GM18526 (cell line): ENCODE results near the gene OR2V1.

Experiments
- POLR2A ChIP-seq: IDR thresholded peaks from 3 replicates; pipeline ENCODE4 v1.6.1; 2011; ENCODE audit not compliant: insufficient read length; ENCODE audit errors: extremely low read depth

The OR2V1 gene

GRCh38 chr5:181114844-181115778, 15.9 kb downstream of the OR2V1 start:
- no peak for TF ChIP-seq POLR2A

DNA sequence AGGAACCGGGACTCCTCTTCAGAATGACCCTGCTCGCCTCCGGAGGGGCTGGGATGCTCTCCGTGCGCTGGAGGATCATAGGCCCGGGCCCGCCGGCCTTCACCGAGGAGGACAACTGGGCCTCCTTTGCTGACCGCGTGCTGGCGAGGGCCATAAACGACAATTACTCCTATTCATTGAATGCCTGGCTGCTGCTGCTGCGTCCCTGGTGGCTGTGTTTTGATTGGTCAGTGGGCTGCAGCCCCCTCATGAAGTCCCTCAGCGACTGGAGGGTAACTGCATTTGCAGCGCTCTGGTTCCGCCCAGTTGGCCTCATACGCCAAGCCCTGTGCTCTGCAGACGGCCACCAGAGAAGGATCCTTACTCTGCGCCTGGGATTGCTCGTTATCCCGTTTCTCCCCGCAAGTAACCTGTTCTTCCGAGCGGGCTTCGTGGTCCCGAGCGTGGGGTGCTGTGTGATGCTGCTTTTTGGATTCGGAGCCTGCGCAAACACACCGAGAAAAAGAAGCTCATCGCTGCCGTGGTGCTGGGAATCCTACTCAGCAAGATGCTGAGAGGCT, 16.6 kb downstream of the OR2V1 start:
- no peak for TF ChIP-seq POLR2A

- no peak for TF ChIP-seq POLR2A
These were observed 18.5 kb downstream of the OR2V1 start for GRCh38 chr5:181112476-181112875.

- no peak for TF ChIP-seq POLR2A
These were observed 20.0 kb downstream of the OR2V1 start for GRCh38 chr5:181111010-181111409.

GRCh38 chr5:181109489-181110013, 21.4 kb downstream of the OR2V1 start:
- TF ChIP-seq POLR2A: no peak

GRCh38 chr5:181108578-181109165, 22.3 kb downstream of the OR2V1 start:
- no peak for TF ChIP-seq POLR2A

- no peak for TF ChIP-seq POLR2A
These were observed 23.3 kb downstream of the OR2V1 start for GRCh38 chr5:181107699-181108098.

DNA sequence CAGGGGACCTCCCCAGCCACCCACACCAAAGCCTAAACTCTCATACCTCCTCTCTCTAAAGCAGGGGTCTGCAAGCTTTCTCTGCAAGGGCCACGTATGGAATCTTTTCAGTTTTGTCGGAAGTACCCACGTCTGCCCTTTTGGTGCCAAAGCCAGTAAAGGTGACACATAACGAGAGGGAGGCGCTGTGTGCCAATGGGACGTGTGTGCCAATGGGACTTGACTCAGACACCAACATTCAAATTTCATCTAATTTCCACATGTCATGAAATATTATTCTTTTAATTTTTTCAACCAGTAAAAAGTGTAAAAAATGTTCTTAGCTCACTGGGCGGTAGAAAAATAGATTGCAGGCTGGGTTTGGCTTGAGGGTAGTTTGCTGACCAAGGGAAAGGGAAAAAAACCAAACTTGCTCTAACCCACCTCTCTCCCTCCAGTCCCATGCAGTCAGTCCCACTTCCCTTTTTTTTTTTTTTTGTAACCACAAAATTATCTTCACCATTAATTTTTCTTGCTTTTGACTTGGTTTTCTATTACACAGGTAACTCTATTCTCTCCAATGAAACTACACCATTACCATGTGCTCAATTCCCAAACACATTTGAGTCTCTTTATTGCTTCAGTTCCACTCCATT, 25.5 kb downstream of the OR2V1 start:
- TF ChIP-seq POLR2A: no peak

DNA sequence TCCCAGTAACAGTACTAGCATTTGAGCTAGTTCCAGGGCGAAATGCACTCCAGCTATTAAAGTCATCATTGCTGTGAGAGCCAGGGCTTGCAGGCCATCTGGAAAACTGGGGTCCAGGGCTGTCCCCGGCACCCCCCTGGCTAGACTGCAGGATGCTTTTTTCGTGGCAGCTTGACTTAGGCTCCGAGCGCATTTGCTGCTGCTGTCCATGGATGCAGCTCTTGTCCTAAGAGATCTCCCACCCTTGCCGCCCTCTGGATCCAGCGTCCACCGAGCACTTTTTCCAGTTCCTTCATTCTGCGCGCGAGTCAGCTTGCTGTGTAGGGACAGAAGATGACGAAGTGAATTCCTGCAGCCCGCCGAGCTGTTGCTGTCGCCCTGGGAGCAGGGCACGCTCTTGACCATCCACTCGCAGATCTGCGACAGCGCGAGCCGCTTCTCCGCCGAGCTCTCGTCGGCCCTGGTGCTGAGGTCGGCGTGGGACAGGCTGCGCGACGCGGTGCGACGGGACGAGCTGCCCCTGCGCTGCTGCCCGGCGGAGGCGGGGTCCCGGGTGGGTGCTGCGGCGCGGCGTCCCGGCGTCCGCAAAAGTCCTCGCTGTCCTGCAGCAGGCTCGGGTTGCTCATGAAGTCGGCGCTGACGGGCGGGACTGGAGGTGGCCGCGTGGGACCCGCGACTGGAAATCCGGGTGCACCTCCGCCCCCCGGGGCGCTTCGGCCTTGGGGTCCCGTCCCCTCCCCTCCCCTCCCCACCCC, 30.7 kb downstream of the OR2V1 start:
- no peak for TF ChIP-seq POLR2A

DNA sequence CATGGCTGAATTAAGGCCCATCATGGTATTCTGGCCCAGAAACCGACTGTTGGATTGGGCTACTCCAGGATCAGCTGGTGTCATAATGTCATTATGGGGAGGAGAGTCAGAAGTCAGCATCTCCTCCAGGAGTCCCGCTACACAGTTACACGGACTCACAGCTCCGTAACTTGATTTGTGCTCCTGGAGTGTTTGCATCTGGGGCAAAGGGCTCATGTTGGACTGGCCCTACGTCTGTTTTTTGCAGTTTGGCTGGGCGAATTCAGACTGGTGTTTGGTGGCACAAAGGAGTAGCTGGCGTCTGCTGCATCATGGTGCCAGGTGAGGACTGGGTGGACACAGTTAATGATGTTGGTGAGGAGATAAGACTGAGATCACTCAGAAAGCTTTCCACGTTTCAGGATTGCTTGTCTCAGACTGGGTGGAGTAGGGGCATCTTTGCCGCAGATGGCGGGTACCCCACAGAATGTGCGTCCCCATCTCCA, 31.3 kb downstream of the OR2V1 start:
- no peak for TF ChIP-seq POLR2A

DNA sequence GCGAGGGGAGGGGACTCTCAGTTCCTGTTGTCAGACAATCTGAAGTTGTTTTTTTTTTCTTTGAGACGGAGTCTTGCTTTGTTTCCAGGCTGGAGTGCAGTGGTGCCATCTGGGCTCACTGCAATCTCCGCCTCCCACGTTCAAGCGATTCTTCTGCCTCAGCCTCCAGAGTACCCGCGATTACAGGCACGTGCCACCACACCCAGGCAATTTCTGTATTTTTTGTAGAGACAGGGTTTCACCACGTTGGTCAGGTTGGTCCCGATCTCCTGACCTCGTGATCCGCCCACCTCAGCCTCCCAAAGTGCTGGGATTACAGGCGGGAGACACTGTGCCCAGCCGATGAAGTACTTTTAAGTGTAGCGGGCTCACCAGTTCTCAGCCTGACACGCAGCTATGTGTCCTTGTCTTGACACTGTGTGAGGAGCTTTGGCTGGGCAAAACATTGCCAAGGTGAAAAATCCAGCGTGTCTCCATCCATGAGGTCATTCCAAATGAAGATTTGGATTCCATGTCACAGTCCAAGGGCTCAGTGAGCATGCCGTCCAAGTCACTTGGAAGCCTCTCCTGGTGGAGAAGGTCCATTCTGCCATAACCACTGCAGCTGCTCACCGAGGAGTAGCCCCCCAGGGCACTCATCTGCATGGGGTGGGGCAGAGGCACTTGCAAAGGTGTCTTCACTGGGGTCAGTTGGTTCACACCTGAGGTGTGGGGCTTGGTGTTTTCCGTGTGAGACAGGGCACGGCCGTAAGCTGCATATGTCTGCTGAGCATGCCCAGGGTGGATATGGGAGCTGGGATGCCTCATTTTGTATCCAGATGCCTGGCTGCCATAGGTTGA, 32.0 kb downstream of the OR2V1 start:
- no peak for TF ChIP-seq POLR2A

GRCh38 chr5:181092428-181092827, 38.5 kb downstream of the OR2V1 start:
- TF ChIP-seq POLR2A: no peak

- TF ChIP-seq POLR2A: no peak
These were observed 42.7 kb downstream of the OR2V1 start for GRCh38 chr5:181088289-181088688.

- no peak for TF ChIP-seq POLR2A
These were observed 43.7 kb downstream of the OR2V1 start for GRCh38 chr5:181087309-181087708.
